ENCODE results near the gene ATAD3B. TPM values are rescaled to one million over a fixed set of nuclear protein-coding genes. Genes with fewer than 3 reads are reported as not detected.

ATAD3B gene
- total RNA-seq, 5 donors from 2014 or later (not counting 1 experiment from before 2014, with no cell fraction given): 52.1 to 69.3 (median 57.2) TPM

DNA sequence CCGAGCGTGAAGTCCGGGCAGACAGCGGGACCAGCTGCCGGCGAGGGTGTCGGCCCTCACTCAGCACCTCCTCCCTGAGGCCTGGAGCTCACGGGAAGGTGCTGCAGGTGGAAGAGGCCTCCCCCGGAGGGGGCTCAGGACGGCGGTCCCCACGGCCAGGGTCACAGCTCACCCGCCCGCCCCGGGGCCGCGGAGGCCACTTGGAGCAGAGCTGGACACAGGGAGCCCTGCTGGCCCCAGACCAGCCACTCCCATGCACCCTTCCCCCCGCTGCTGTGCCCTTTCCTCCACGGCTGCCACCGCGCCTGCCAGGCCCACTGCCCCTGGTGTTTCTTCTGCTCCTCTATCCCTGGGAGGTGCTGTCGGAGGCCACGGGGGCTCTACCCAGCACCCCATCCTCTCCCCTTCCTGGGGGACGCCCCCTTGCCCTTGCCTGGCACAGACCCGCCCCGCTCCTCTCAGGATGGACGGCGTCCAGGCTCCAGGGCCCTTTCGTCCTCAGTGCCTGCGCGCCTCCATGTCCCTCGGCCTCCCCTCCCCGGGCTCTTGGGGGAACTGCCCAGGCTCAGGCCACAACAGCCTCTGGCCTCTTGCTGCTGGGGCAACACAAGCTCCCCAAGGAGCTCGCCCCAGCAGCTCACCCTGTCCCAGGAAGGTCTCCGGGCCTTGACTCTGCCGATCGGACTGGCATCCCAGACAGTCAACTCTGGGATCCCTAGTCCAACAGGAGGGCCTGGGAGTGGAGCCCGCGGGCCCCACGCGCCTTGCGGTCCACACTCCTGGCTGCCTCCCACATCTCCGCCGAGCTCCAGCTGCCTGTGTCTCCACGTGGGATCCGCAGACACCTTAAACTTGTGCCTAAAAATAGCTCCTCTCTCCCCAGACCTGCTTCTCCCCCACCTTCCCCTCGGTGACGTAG lies 64.7 kb downstream of the ATAD3B start:
- POLR2A ChIA-PET: no interaction called here
- peaks cover 0 to 6% (median 5%) of the 10 kb centered on the region in 3 donors for H3K9me3 Mint-ChIP-seq
- CTCF ChIA-PET: no interaction called here
- Histone ChIP-seq H3K27me3 (replicated peaks in 1 of 2; ENCODE audit: control insufficient read depth in 2 of 2, extremely low read depth in 1 of 2, insufficient read depth in 2 of 2, low read length in 1 of 2) (peaks cover 0 to 9% of the 10 kb centered on the region in 2 experiments), H3K4me3 (ENCODE audit: control insufficient read depth in 1 of 2, extremely low read depth in 1 of 2, low read length in 1 of 2) (no peak overlapping the region), H3K36me3 (ENCODE audit: control insufficient read depth in 2 of 2, extremely low read depth in 1 of 2, insufficient read depth in 1 of 2, low read length in 1 of 2) (peaks cover 0 to 5% of the 10 kb centered on the region in 2 donors), H3K4me1 (ENCODE audit: control insufficient read depth in 1 of 2, extremely low read depth in 1 of 2, insufficient read depth in 2 of 2, low read length in 2 of 2) (peaks cover 0 to 19% of the 10 kb centered on the region in 2 experiments), H3K27ac (ENCODE audit: low read length) (no peak overlapping the region), H3K9me3 (no peaks in the 10 kb centered on the region)
- no peak for DNase-seq
- 87% methylated on average over 48 of the region's 48 CpGs for WGBS (ENCODE audit: insufficient coverage)
- H3K36me3 Mint-ChIP-seq: peaks cover 5% of the 10 kb centered on the region
- no peak overlapping the region for H3K27ac Mint-ChIP-seq
- peaks cover 0 to 2% (median 0%) of the 10 kb centered on the region in 3 donors for H3K4me1 Mint-ChIP-seq
- ATAC-seq (replicated peaks in 1 of 4): no peak
- no peaks in the 10 kb centered on the region for H3K27me3 Mint-ChIP-seq
- H3K4me3 Mint-ChIP-seq: no peak overlapping the region

DNA sequence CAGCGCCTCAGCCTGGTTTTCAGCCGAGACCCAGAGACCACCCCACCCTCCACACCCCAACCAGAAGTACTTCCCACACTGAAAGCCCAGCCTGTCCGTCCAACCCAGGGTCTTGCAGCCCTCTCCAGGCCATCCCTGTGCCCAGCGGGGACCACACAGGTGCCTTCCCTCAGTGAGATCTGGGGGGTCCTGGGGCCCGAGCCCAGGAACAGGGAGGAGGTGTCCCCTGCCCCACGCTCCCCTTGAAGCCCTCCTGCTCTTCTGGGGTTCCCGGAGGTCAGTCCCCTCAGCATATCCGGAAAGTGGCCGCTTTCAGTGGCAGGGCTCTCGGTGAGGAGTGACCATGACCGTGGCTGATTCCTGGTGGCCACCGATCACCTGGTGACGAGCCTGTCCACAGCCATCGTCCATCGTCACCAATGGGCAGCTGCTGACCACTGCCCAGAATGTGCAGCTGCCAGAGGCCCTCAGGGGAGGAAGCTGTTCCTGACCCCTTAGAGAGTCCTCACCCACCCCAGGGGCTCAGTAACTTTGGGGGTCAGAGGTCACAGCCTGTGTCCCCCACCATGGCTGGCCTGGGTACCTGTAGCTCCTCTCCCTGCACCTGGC lies 65.5 kb downstream of the ATAD3B start:
- peaks cover 1 to 9% of the 10 kb centered on the region in 2 donors for H3K36me3 ChIP-seq (ENCODE audit: control insufficient read depth in 2 of 2, extremely low read depth in 1 of 2, insufficient read depth in 1 of 2, low read length in 1 of 2)
- no peak overlapping the region for H3K4me3 ChIP-seq (ENCODE audit: control insufficient read depth in 1 of 2, extremely low read depth in 1 of 2, low read length in 1 of 2)
- peaks cover 0 to 9% of the 10 kb centered on the region in 2 experiments for H3K27me3 ChIP-seq (replicated peaks in 1 of 2; ENCODE audit: control insufficient read depth in 2 of 2, extremely low read depth in 1 of 2, insufficient read depth in 2 of 2, low read length in 1 of 2)
- peaks cover 6% of the 10 kb centered on the region for H3K36me3 Mint-ChIP-seq
- peaks cover 0 to 5% (median 3%) of the 10 kb centered on the region in 3 donors for H3K4me1 Mint-ChIP-seq
- WGBS (ENCODE audit: insufficient coverage): 92% methylated on average over 15 of the region's 15 CpGs
- ChIA-PET POLR2A (interaction anchor here in 1 of 2 donors (0.6 kb wide), 1 partner anchor 16 kb away, joined by 11 read pairs; no protein-coding TSS in a partner anchor), CTCF (no interaction called here)
- no peak overlapping the region for H3K4me3 Mint-ChIP-seq
- DNase-seq (no peak), ATAC-seq (replicated peaks in 1 of 4) (no peak)
- no peaks in the 10 kb centered on the region for H3K9me3 ChIP-seq
- H3K27ac Mint-ChIP-seq: no peak overlapping the region
- H3K27me3 Mint-ChIP-seq: no peaks in the 10 kb centered on the region
- no peak overlapping the region for H3K27ac ChIP-seq (ENCODE audit: low read length)
- H3K4me1 ChIP-seq (ENCODE audit: control insufficient read depth in 1 of 2, extremely low read depth in 1 of 2, insufficient read depth in 2 of 2, low read length in 2 of 2): peaks cover 0 to 20% of the 10 kb centered on the region in 2 experiments
- peaks cover 0 to 2% (median 2%) of the 10 kb centered on the region in 3 donors for H3K9me3 Mint-ChIP-seq

DNA sequence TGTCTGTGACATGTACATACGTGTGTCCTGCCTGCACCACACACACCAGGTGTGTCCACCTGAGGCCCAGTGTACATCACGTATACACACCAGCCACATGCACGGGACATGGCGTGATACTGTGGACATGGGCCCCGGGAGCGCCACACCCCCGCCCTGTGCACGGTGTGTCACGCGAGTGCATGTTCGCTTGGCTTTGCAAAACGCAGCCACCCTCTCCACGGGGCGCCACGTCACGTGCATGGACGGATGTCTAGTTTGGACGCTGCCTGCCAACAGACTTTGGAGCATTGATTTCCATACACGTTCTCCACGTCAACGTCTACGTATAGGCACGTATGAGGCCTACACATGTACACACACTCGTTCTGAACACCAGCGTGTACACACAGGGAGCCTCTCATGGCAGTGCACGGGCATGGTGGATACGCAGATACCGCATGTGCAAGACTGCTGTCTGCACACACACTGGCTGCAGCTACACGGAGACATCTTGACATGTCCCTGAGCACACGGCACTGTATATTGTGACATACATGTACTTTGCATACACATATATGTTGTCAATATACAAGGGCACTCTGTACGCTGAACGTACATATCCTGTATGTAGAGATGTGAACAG lies 66.2 kb downstream of the ATAD3B start:
- WGBS (ENCODE audit: insufficient coverage): 95% methylated on average over 28 of the region's 32 CpGs
- Mint-ChIP-seq H3K4me1 (peaks cover 0 to 5% (median 3%) of the 10 kb centered on the region in 3 donors), H3K4me3 (peak overlapping the region in 1 of 3 donors; percentile 13)

GRCh38 chr1:1538334-1538733 lies 66.8 kb downstream of the ATAD3B start:
- no peak for ATAC-seq (replicated peaks in 1 of 4)
- no peak overlapping the region for H3K4me3 ChIP-seq (ENCODE audit: control insufficient read depth in 1 of 2, extremely low read depth in 1 of 2, low read length in 1 of 2)
- Mint-ChIP-seq H3K9me3 (no peaks in the 10 kb centered on the region), H3K27ac (no peak overlapping the region), H3K27me3 (no peaks in the 10 kb centered on the region), H3K36me3 (peaks cover 4% of the 10 kb centered on the region), H3K4me3 (peak overlapping the region; percentile 43 to 67 (median 45)), H3K4me1 (peaks cover 0 to 5% (median 3%) of the 10 kb centered on the region in 3 donors)
- no peaks in the 10 kb centered on the region for H3K9me3 ChIP-seq
- ChIA-PET POLR2A (no interaction called here), CTCF (no interaction called here)
- H3K27ac ChIP-seq (ENCODE audit: low read length): no peak overlapping the region
- H3K36me3 ChIP-seq (ENCODE audit: control insufficient read depth in 2 of 2, extremely low read depth in 1 of 2, insufficient read depth in 1 of 2, low read length in 1 of 2): peaks cover 10 to 14% of the 10 kb centered on the region in 2 donors
- 91% methylated on average over 23 of the region's 23 CpGs for WGBS (ENCODE audit: insufficient coverage)
- DNase-seq: no peak
- H3K27me3 ChIP-seq (replicated peaks in 1 of 2; ENCODE audit: control insufficient read depth in 2 of 2, extremely low read depth in 1 of 2, insufficient read depth in 2 of 2, low read length in 1 of 2): peaks cover 0 to 9% of the 10 kb centered on the region in 2 experiments
- H3K4me1 ChIP-seq (ENCODE audit: control insufficient read depth in 1 of 2, extremely low read depth in 1 of 2, insufficient read depth in 2 of 2, low read length in 2 of 2): peaks cover 0 to 20% of the 10 kb centered on the region in 2 experiments

More for the DNA sequence above, 66.2 kb downstream of the ATAD3B start:
- Histone ChIP-seq H3K9me3 (no peaks in the 10 kb centered on the region), H3K27ac (ENCODE audit: low read length) (no peak overlapping the region), H3K4me1 (ENCODE audit: control insufficient read depth in 1 of 2, extremely low read depth in 1 of 2, insufficient read depth in 2 of 2, low read length in 2 of 2) (peaks cover 0 to 20% of the 10 kb centered on the region in 2 experiments), H3K36me3 (ENCODE audit: control insufficient read depth in 2 of 2, extremely low read depth in 1 of 2, insufficient read depth in 1 of 2, low read length in 1 of 2) (peaks cover 7 to 14% of the 10 kb centered on the region in 2 donors), H3K4me3 (ENCODE audit: control insufficient read depth in 1 of 2, extremely low read depth in 1 of 2, low read length in 1 of 2) (no peak overlapping the region), H3K27me3 (replicated peaks in 1 of 2; ENCODE audit: control insufficient read depth in 2 of 2, extremely low read depth in 1 of 2, insufficient read depth in 2 of 2, low read length in 1 of 2) (peaks cover 0 to 9% of the 10 kb centered on the region in 2 experiments)
- POLR2A ChIA-PET: no interaction called here
- ATAC-seq (replicated peaks in 1 of 4): no peak
- Mint-ChIP-seq H3K27ac (no peak overlapping the region), H3K27me3 (no peaks in the 10 kb centered on the region), H3K36me3 (peaks cover 4% of the 10 kb centered on the region), H3K9me3 (no peaks in the 10 kb centered on the region)
- no peak for DNase-seq
- CTCF ChIA-PET: no interaction called here

DNA sequence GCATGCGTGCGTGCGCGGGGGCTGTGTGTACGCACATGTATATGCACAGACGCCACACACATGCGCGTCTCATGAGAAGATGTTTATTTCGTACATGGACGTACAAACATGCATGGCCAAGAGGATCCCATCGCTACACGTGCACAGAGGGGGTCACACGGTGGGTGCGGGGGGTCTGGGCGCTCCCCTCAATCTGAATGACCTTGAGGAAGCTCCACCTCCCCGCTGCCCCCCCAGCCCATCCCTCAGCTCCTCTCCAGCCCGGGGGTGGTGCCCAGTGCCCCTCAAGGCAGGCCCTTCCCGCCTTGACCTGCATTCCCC lies 67.4 kb downstream of the ATAD3B start:
- Histone ChIP-seq H3K4me3 (ENCODE audit: control insufficient read depth in 1 of 2, extremely low read depth in 1 of 2, low read length in 1 of 2) (no peak overlapping the region), H3K27me3 (replicated peaks in 1 of 2; ENCODE audit: control insufficient read depth in 2 of 2, extremely low read depth in 1 of 2, insufficient read depth in 2 of 2, low read length in 1 of 2) (peaks cover 0 to 9% of the 10 kb centered on the region in 2 experiments), H3K9me3 (no peaks in the 10 kb centered on the region), H3K4me1 (ENCODE audit: control insufficient read depth in 1 of 2, extremely low read depth in 1 of 2, insufficient read depth in 2 of 2, low read length in 2 of 2) (peaks cover 0 to 20% of the 10 kb centered on the region in 2 experiments), H3K27ac (ENCODE audit: low read length) (no peak overlapping the region), H3K36me3 (ENCODE audit: control insufficient read depth in 2 of 2, extremely low read depth in 1 of 2, insufficient read depth in 1 of 2, low read length in 1 of 2) (peaks cover 13 to 14% of the 10 kb centered on the region in 2 donors)
- H3K27me3 Mint-ChIP-seq: no peaks in the 10 kb centered on the region
- ChIA-PET CTCF (interaction anchor here in 1 of 2 donors (0.6 kb wide), 1 partner anchor 8 kb away, joined by 3 read pairs; no protein-coding TSS in a partner anchor), POLR2A (no interaction called here)
- WGBS (ENCODE audit: insufficient coverage): 91% methylated on average over 14 of the region's 18 CpGs
- no peaks in the 10 kb centered on the region for H3K9me3 Mint-ChIP-seq
- peak overlapping the region in 2 of 3 donors; percentile 45 to 67 for H3K4me3 Mint-ChIP-seq
- ATAC-seq (replicated peaks in 1 of 4) (no peak), DNase-seq (no peak)
- H3K36me3 Mint-ChIP-seq: peaks cover 4% of the 10 kb centered on the region
- H3K27ac Mint-ChIP-seq: no peak overlapping the region
- H3K4me1 Mint-ChIP-seq: peaks cover 0 to 5% (median 3%) of the 10 kb centered on the region in 3 donors

Data from T-cell (primary cell).